ENCODE data around the gene CALML4. TPM values are rescaled to one million over a fixed set of nuclear protein-coding genes. Genes with fewer than 3 reads are reported as not detected.

CALML4 gene
- total RNA-seq, 1 donor, result 2.2 TPM

DNA sequence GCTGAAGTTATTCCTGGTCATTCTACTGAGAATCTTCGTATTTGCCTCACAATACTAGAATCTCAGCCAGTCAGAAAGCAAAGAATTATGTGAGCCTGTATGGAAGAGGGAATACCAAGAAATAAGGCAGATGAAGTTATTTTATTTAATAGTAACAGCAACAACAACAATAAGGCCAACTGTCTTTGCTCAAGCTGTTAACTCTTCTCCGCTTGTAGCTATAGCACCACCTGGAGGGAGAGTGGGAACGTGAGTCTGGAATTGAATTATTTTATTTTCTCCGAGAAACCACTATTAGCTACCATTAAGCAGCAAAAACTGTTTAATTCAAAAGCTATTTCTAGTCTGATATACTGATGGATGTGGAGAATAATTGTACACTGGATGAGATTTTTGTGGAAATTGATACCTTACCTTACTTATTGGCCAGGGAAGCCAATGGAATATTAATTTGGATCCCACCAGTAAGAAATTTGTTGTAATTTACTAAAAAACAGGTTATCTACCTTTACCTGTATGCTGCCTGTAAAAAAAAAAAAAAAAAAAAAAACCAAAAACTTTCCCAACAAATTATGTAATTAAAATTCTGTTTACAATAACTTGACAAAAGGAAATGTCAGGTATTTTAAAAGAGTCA, 50.1 kb downstream of the CALML4 start:
- Histone ChIP-seq H3K27me3 (ENCODE audit: insufficient read depth, low read length) (no peaks in the 10 kb centered on the region), H3K9me3 (ENCODE audit: low read depth, low read length) (no peaks in the 10 kb centered on the region), H3K4me1 (ENCODE audit: insufficient read depth, low read length) (peaks cover 5% of the 10 kb centered on the region), H3K4me2 (ENCODE audit: insufficient read depth, low read length) (no peak overlapping the region), H3K27ac (ENCODE audit: low read depth, low read length) (no peak overlapping the region), H3K79me2 (ENCODE audit: insufficient read depth, low read length) (peaks cover 7% of the 10 kb centered on the region), H3K4me3 (ENCODE audit: insufficient read depth, low read length) (no peak overlapping the region), H3K36me3 (ENCODE audit: insufficient read depth, low read length) (peaks cover 8% of the 10 kb centered on the region), H4K20me1 (ENCODE audit: insufficient read depth, low read length) (no peaks in the 10 kb centered on the region), H2AFZ (ENCODE audit: low read length) (no peak overlapping the region)
- TF ChIP-seq, protein P1, sequence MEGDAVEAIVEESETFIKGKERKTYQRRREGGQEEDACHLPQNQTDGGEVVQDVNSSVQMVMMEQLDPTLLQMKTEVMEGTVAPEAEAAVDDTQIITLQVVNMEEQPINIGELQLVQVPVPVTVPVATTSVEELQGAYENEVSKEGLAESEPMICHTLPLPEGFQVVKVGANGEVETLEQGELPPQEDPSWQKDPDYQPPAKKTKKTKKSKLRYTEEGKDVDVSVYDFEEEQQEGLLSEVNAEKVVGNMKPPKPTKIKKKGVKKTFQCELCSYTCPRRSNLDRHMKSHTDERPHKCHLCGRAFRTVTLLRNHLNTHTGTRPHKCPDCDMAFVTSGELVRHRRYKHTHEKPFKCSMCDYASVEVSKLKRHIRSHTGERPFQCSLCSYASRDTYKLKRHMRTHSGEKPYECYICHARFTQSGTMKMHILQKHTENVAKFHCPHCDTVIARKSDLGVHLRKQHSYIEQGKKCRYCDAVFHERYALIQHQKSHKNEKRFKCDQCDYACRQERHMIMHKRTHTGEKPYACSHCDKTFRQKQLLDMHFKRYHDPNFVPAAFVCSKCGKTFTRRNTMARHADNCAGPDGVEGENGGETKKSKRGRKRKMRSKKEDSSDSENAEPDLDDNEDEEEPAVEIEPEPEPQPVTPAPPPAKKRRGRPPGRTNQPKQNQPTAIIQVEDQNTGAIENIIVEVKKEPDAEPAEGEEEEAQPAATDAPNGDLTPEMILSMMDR (IDR thresholded peaks at IDR 0.05; ENCODE audit: extremely low read depth, low read depth, low read length), result peak; percentile 81
- DNase-seq (ENCODE audit: insufficient read length, low spot score, missing footprints), result peak; percentile 60

GRCh38 chr15:68152342-68152741, 52.8 kb downstream of the CALML4 start:
- Histone ChIP-seq H4K20me1 (ENCODE audit: insufficient read depth, low read length) (no peaks in the 10 kb centered on the region), H3K27ac (ENCODE audit: low read depth, low read length) (no peak overlapping the region), H3K9me3 (ENCODE audit: low read depth, low read length) (no peaks in the 10 kb centered on the region), H3K4me3 (ENCODE audit: insufficient read depth, low read length) (no peak overlapping the region), H3K4me1 (ENCODE audit: insufficient read depth, low read length) (peaks cover 20% of the 10 kb centered on the region), H3K27me3 (ENCODE audit: insufficient read depth, low read length) (no peaks in the 10 kb centered on the region), H3K79me2 (ENCODE audit: insufficient read depth, low read length) (peaks cover 12% of the 10 kb centered on the region), H3K36me3 (ENCODE audit: insufficient read depth, low read length) (no peaks in the 10 kb centered on the region), H2AFZ (ENCODE audit: low read length) (no peak overlapping the region), H3K4me2 (ENCODE audit: insufficient read depth, low read length) (no peak overlapping the region)
- no peak for DNase-seq (ENCODE audit: insufficient read length, low spot score, missing footprints)
- TF ChIP-seq, protein P1 (IDR thresholded peaks at IDR 0.05; ENCODE audit: extremely low read depth, low read depth, low read length), result no peak

GRCh38 chr15:68151277-68151676, 53.9 kb downstream of the CALML4 start:
- Histone ChIP-seq H2AFZ (ENCODE audit: low read length) (no peak overlapping the region), H3K4me1 (ENCODE audit: insufficient read depth, low read length) (peaks cover 20% of the 10 kb centered on the region), H4K20me1 (ENCODE audit: insufficient read depth, low read length) (no peaks in the 10 kb centered on the region), H3K79me2 (ENCODE audit: insufficient read depth, low read length) (peaks cover 12% of the 10 kb centered on the region), H3K27me3 (ENCODE audit: insufficient read depth, low read length) (no peaks in the 10 kb centered on the region), H3K9me3 (ENCODE audit: low read depth, low read length) (no peaks in the 10 kb centered on the region), H3K36me3 (ENCODE audit: insufficient read depth, low read length) (peaks cover 6% of the 10 kb centered on the region), H3K27ac (ENCODE audit: low read depth, low read length) (no peak overlapping the region), H3K4me2 (ENCODE audit: insufficient read depth, low read length) (no peak overlapping the region), H3K4me3 (ENCODE audit: insufficient read depth, low read length) (no peak overlapping the region)
- TF ChIP-seq, protein P1 (IDR thresholded peaks at IDR 0.05; ENCODE audit: extremely low read depth, low read depth, low read length), result no peak
- no peak for DNase-seq (ENCODE audit: insufficient read length, low spot score, missing footprints)

DNA sequence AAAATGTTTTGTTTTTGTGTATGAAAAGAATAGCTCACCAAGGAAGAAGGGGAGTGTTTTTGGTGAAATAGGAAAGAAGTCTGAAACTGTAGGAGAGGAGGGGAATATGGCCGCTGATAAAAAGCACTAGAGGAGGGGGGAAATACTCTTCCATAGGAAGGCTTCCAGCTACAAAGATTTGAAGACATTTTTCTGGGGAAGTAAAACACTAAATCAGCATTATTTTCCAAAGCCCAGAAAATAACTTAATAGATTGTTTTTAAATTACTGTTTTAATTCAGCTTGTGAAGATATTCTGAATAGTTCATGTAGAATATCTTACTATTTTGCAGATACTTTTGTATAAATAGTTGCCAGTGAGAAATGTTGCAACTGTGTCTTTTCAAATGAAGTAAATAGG, 54.9 kb downstream of the CALML4 start:
- no peak for DNase-seq (ENCODE audit: insufficient read length, low spot score, missing footprints)
- H3K4me2 ChIP-seq (ENCODE audit: insufficient read depth, low read length), result no peak overlapping the region
- no peaks in the 10 kb centered on the region for H3K9me3 ChIP-seq (ENCODE audit: low read depth, low read length)
- H2AFZ ChIP-seq (ENCODE audit: low read length), result no peak overlapping the region
- no peak overlapping the region for H3K27ac ChIP-seq (ENCODE audit: low read depth, low read length)
- H3K4me1 ChIP-seq (ENCODE audit: insufficient read depth, low read length), result peaks cover 28% of the 10 kb centered on the region
- H4K20me1 ChIP-seq (ENCODE audit: insufficient read depth, low read length), result no peaks in the 10 kb centered on the region
- H3K36me3 ChIP-seq (ENCODE audit: insufficient read depth, low read length), result peaks cover 6% of the 10 kb centered on the region
- no peak overlapping the region for H3K4me3 ChIP-seq (ENCODE audit: insufficient read depth, low read length)
- no peaks in the 10 kb centered on the region for H3K27me3 ChIP-seq (ENCODE audit: insufficient read depth, low read length)
- H3K79me2 ChIP-seq (ENCODE audit: insufficient read depth, low read length), result peaks cover 12% of the 10 kb centered on the region
- TF ChIP-seq, protein P1 (IDR thresholded peaks at IDR 0.05; ENCODE audit: extremely low read depth, low read depth, low read length), result no peak
